HEK293 (cell line): ENCODE results near the gene SMAD7.
A peak's percentile ranks its signal among the peaks of the same experiment; 100 is the strongest.

Experiments
- CTCF ChIA-PET: fragments of 350-600 bp; formaldehyde crosslinking; extraction: SDS; loops from one replicate; lab custom pipeline; 2021; ENCODE audit warnings: antibody characterized with exemption; lab: Yijun Ruan, JAX
- POLR2A ChIA-PET: fragments of 300-600 bp; formaldehyde crosslinking; extraction: SDS; loops from one replicate; lab custom pipeline; 2020; ENCODE audit warnings: antibody characterized with exemption, inconsistent platforms; lab: Yijun Ruan, JAX
- H3K27ac ChIP-seq: fragments of 200-500 bp; sonication (Bioruptor generic); 2 replicates; pipeline ENCODE4 v1.5.1; 2014; ENCODE audit warnings: low read depth, low read length, control low read depth, inconsistent platforms; ENCODE audit errors: extremely low read depth
- H3K36me3 ChIP-seq, 2 experiments: fragments of 200-500 bp in 1 of 2; sonication (Bioruptor generic) in 1 of 2; 1 replicate in 1 of 2; 2 replicates in 1 of 2; pipeline ENCODE4 v1.5.1; 2014 to 2017; ENCODE audit warnings: inconsistent platforms in 2 of 2, low read length in 2 of 2; ENCODE audit not compliant: control insufficient read depth in 2 of 2, insufficient read depth in 1 of 2
- H3K4me1 ChIP-seq: fragments of 200-500 bp; sonication (Bioruptor generic); 2 replicates; pipeline ENCODE4 v1.5.1; 2014; ENCODE audit warnings: mild to moderate bottlenecking, low read length, inconsistent platforms; ENCODE audit not compliant: control insufficient read depth, insufficient read depth
- H3K4me3 ChIP-seq: 2 replicates; pipeline ENCODE4 v1.5.1; 2011; ENCODE audit warnings: low read depth, mild to moderate bottlenecking, control low read depth, low read length, moderate library complexity
- H3K9me3 ChIP-seq: fragments of 200-500 bp; sonication (Bioruptor generic); 2 replicates; pipeline ENCODE4 v1.5.1; 2014; ENCODE audit warnings: low read depth, low read length, inconsistent platforms; ENCODE audit not compliant: control insufficient read depth, insufficient read depth
- FEZF1 ChIP-seq: fragments of 450-650 bp; formaldehyde crosslinking; IDR thresholded peaks from 2 replicates; pipeline ENCODE4 v1.5.1; 2016; ENCODE audit warnings: missing biosample characterization, missing genetic modification characterization
- GFI1B ChIP-seq: fragments of 450-650 bp; formaldehyde crosslinking; IDR thresholded peaks from 2 replicates; pipeline ENCODE4 v1.5.1; 2016; ENCODE audit warnings: missing biosample characterization, missing genetic modification characterization
- KLF16 ChIP-seq: fragments of 450-650 bp; formaldehyde crosslinking; IDR thresholded peaks from 2 replicates; pipeline ENCODE4 v1.5.1; 2017; ENCODE audit warnings: missing biosample characterization, missing genetic modification characterization
- KLF17 ChIP-seq: fragments of 450-650 bp; formaldehyde crosslinking; IDR thresholded peaks from 2 replicates; pipeline ENCODE4 v1.5.1; 2016; ENCODE audit warnings: missing biosample characterization, missing genetic modification characterization
- KLF9 ChIP-seq: fragments of 450-650 bp; formaldehyde crosslinking; IDR thresholded peaks from 2 replicates; pipeline ENCODE4 v1.5.1; 2016; ENCODE audit warnings: missing biosample characterization, missing genetic modification characterization, low read depth
- PRDM4 ChIP-seq: fragments of 450-650 bp; formaldehyde crosslinking; IDR thresholded peaks from 2 replicates; pipeline ENCODE4 v1.5.1; 2017; ENCODE audit warnings: missing biosample characterization, missing genetic modification characterization
- TSHZ1 ChIP-seq: fragments of 450-650 bp; formaldehyde crosslinking; IDR thresholded peaks from 2 replicates; pipeline ENCODE4 v1.5.1; 2016; ENCODE audit warnings: missing biosample characterization, missing genetic modification characterization, borderline replicate concordance
- ZFHX2 ChIP-seq: fragments of 450-650 bp; formaldehyde crosslinking; conservative IDR thresholded peaks from 2 replicates; pipeline ENCODE4 v1.5.1; 2016; ENCODE audit warnings: missing biosample characterization, missing genetic modification characterization
- ZNF10 ChIP-seq: fragments of 450-650 bp; formaldehyde crosslinking; IDR thresholded peaks from 2 replicates; pipeline ENCODE4 v1.5.1; 2017; ENCODE audit warnings: missing biosample characterization, missing genetic modification characterization
- ZNF280D ChIP-seq: fragments of 450-650 bp; formaldehyde crosslinking; IDR thresholded peaks from 2 replicates; pipeline ENCODE4 v1.5.1; 2016; ENCODE audit warnings: missing biosample characterization, missing genetic modification characterization
- ZNF416 ChIP-seq: fragments of 450-650 bp; formaldehyde crosslinking; IDR thresholded peaks from 2 replicates; pipeline ENCODE4 v1.5.1; 2016; ENCODE audit warnings: missing biosample characterization, missing genetic modification characterization
- ZNF473 ChIP-seq: fragments of 450-650 bp; formaldehyde crosslinking; IDR thresholded peaks from 2 replicates; pipeline ENCODE4 v1.5.1; 2017; ENCODE audit warnings: missing biosample characterization, missing genetic modification characterization
- ZNF623 ChIP-seq: fragments of 450-650 bp; formaldehyde crosslinking; IDR thresholded peaks from 2 replicates; pipeline ENCODE4 v1.5.1; 2016; ENCODE audit warnings: missing biosample characterization, missing genetic modification characterization
- ZNF791 ChIP-seq: fragments of 450-650 bp; formaldehyde crosslinking; IDR thresholded peaks from 2 replicates; pipeline ENCODE4 v1.5.1; 2016; ENCODE audit warnings: missing biosample characterization, missing genetic modification characterization
- ZNF843 ChIP-seq: fragments of 450-650 bp; formaldehyde crosslinking; IDR thresholded peaks from 2 replicates; pipeline ENCODE4 v1.5.1; 2016; ENCODE audit warnings: missing biosample characterization, missing genetic modification characterization

Gene SMAD7

GRCh38 chr18:48894799-48895346 lies 55.9 kb downstream of the SMAD7 start (continued):
- no peak for TF ChIP-seq ZNF791 (tag by site-specific recombination)
- no peak for TF ChIP-seq TSHZ1
- no peak for TF ChIP-seq ZNF623 (tag by site-specific recombination)
- TF ChIP-seq ZNF10 (tag by site-specific recombination), result no peak
- no peak for TF ChIP-seq PRDM4 (tag by site-specific recombination)
- TF ChIP-seq GFI1B (tag by site-specific recombination), result peak; percentile 65
- no peak for TF ChIP-seq KLF16
- no peak for TF ChIP-seq ZNF416
- no peak for TF ChIP-seq KLF17
- no peak for TF ChIP-seq FEZF1 (tag by site-specific recombination)
- TF ChIP-seq ZNF843 (tag by site-specific recombination), result no peak
- peak; percentile 83 for TF ChIP-seq ZFHX2 (tag by site-specific recombination)

- POLR2A ChIA-PET, result interaction anchor here (1.4 kb wide), 1 partner anchor 58 kb away, joined by 7 read pairs; no protein-coding TSS in a partner anchor
- no peak overlapping the region for H3K27ac ChIP-seq
- CTCF ChIA-PET, result interaction anchor here (0.8 kb wide), 1 partner anchor 117 kb away, joined by 3 read pairs; no protein-coding TSS in a partner anchor
- no peaks in the 10 kb centered on the region for H3K9me3 ChIP-seq
- TF ChIP-seq ZNF473 (tag by site-specific recombination) (no peak), ZNF280D (tag by site-specific recombination) (no peak), KLF9 (0 out of 2 replicates have a peak, but pooled peaks have one; percentile 14)
- TF ChIP-seq, all 188 proteins: peak for 1
- Histone ChIP-seq H3K4me3 (no peak overlapping the region), H3K36me3 (no peaks in the 10 kb centered on the region), H3K4me1 (no peaks in the 10 kb centered on the region)
Measured at GRCh38 chr18:48893608-48894600, 56.9 kb downstream of the SMAD7 start.
